Bronchus fibroblast of lung (primary cell): Measurements from ENCODE around the gene IGFBP2. TPM values are rescaled to one million over a fixed set of nuclear protein-coding genes. Genes with fewer than 3 reads are reported as not detected.

Source experiments
- total RNA-seq: library from RNA; depleted of rRNA; stranded (reverse); fragments of >200 nt; gene quantifications from 2 replicates; pipeline ENCODE4 v1.2.3, GENCODE V29; 2015

The IGFBP2 gene
- total RNA-seq: 38.7 and 41.2 TPM in 2 replicates

GRCh38 chr2:216632952-216633615 is at the start of gene IGFBP2:
TSS of gene IGFBP2 (plus strand) at chr2:216633420. CDS start at chr2:216633524, 104 bp downstream.

GRCh38 chr2:216695401-216695821 is 62.2 kb downstream of the IGFBP2 start, which contains the start of gene IGFBP5:
TSS of gene IGFBP5 (minus strand) at chr2:216695549. CDS start at chr2:216694775, 774 bp downstream.

Other genes with a start within 250 kb of the IGFBP2 start
- gene SMARCAL1, start 220.9 kb upstream of the IGFBP2 start, total RNA-seq: 14.0 and 16.1 TPM in 2 replicates
- gene RPL37A, start 134.6 kb upstream of the IGFBP2 start, total RNA-seq: 1,246 and 1,311 TPM in 2 replicates
- 11.6 and 13.7 TPM in 2 replicates for gene IGFBP5, start 62.1 kb downstream of the IGFBP2 start, total RNA-seq
- not detected in 2 replicates for gene TNP1, start 226.6 kb downstream of the IGFBP2 start, total RNA-seq